ENCODE measurements around the gene CCNYL1.

Gene CCNYL1

DNA sequence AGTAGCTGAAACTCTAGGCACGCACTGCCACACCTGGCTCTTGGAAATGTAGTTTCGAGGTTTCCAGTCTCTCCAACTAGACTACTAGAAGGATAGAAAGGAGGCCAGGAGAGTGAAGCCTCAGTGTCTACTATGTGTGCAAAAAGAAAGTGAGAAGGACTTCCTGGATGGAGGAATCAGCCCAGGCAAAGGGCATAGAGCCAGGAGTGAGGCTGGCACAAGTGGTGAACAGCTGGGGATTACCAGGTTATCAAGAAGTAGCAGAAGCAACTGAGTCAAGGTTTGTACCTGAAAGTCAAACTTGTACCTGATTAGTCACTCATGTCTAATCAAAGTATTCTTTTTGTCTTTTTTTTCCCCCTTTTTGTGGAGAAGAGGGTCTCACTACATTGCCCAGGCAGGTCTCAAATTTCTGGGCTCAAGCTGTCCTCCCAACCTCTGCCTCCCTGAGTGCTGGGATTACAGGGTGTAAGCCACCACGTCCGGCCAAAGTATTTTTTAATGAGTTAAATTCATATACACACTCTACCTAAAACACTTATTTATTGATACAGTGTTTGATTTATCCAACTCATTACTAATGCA is 67.0 kb downstream of the CCNYL1 start:
- H3K27ac ChIP-seq, result no peak overlapping the region

DNA sequence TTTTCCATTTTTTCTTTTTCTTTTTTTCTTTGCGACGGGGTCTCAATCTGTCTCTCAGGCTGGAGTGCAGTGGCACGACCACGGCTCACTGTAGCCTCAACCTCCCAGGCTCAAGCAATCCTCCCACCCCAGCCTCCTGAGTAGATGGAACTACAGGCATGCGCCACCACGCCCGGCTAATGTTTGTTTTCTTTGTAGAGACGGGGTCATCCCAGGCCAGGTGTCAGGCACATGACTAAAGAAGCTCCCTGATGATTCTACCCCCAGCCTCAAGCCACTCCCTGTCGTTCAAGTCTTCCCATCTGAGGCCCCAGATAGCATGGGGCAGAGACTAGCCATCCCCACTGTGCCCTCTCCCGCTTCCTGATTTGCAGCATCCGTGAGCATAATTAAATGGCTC is 68.1 kb downstream of the CCNYL1 start:
- TF ChIP-seq ZFX (IDR thresholded peaks at IDR 0.05), result no peak
- no peak overlapping the region for H3K27ac ChIP-seq

More for the DNA sequence above, 67.0 kb downstream of the CCNYL1 start:
- TF ChIP-seq, protein P1, sequence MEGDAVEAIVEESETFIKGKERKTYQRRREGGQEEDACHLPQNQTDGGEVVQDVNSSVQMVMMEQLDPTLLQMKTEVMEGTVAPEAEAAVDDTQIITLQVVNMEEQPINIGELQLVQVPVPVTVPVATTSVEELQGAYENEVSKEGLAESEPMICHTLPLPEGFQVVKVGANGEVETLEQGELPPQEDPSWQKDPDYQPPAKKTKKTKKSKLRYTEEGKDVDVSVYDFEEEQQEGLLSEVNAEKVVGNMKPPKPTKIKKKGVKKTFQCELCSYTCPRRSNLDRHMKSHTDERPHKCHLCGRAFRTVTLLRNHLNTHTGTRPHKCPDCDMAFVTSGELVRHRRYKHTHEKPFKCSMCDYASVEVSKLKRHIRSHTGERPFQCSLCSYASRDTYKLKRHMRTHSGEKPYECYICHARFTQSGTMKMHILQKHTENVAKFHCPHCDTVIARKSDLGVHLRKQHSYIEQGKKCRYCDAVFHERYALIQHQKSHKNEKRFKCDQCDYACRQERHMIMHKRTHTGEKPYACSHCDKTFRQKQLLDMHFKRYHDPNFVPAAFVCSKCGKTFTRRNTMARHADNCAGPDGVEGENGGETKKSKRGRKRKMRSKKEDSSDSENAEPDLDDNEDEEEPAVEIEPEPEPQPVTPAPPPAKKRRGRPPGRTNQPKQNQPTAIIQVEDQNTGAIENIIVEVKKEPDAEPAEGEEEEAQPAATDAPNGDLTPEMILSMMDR (conservative IDR thresholded peaks at IDR 0.05), result no peak
- TF ChIP-seq ZFX (IDR thresholded peaks at IDR 0.05), result no peak

DNA sequence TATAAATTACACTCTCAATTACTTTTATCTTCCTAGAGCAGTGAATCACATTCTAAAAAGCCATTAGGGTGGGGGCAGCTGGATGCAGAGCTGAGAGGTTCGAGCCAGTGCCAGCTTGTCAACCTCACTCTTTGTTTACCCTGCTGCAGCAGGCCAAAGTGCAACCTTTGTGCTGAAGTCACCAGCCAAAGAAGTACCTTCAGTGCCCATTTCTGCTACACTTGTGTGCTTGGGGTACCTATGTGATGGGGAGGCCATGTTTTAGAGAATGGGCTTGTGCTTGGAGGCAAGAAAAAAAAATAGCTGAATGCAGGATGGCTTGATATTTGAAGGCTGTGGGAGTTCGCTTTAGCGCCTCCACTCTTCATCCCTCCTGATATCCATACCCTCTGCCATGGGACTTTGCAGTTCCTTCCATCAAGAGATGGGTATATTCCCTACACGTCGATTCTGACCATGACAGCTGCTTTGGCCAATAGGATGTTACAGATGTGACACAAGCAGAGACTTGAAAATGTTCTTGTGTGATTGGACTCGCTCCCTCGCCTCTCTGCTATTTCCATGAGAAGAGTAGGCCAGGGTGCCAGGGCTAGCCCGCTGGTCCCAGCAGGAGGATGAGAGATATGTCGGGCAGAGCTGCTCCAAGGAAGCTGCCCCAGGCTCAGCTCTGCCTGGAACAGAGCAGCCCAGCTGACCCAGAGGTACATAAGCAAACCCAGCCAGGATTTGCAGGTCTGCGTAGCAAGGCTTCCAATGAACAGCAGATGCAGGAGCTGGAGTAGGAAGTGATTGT is 71.0 kb downstream of the CCNYL1 start:
- peak overlapping the region; percentile 7; the same call in 1 of the 2 replicates for H3K27ac ChIP-seq
- no peak for TF ChIP-seq ZFX (IDR thresholded peaks at IDR 0.05)
- TF ChIP-seq, protein P1 (conservative IDR thresholded peaks at IDR 0.05), result no peak

DNA sequence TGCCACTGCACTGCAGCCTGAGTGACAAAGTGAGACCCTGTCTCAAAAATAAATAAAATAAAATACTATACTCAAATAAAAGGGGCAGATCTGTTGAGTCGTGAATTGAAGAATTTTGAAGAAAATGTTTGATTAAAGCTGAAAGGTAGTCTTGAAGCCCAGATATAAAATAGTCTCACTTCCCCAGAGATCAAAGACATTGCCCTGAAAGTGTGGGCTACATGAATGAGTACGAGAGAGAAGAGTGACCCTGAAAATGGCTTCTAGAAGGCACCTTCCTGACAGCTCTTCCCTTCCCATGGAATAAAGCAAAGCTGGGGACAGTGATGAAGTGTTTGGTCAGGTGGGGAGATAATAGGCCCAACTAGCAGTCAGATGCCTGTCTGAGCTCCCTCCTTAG is 72.1 kb downstream of the CCNYL1 start:
- H3K27ac ChIP-seq, result no peak overlapping the region

DNA sequence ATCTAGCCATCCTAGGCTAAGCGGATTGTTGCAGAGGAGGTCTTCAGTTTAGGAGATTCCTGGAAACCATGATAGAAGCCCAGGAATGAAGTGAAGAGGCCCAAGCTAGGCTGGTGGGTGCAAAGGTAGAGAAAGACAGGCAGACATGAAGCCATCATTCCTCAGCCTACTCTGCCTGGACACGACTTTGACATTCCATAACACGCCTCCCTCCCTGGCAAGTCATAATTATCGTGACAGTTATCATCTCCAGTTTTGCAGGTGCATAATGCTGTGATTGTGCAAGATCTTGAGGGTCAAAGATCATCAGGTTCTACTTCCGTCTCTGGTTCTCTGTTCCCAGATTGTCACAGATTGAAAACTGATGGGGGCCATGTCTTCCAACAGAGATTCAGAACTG is 73.5 kb downstream of the CCNYL1 start:
- no peak overlapping the region for H3K27ac ChIP-seq
- TF ChIP-seq ZFX (IDR thresholded peaks at IDR 0.05), result no peak
- TF ChIP-seq, protein P1 (conservative IDR thresholded peaks at IDR 0.05), result no peak

More for the DNA sequence above, 72.1 kb downstream of the CCNYL1 start:
- TF ChIP-seq, protein P1 (conservative IDR thresholded peaks at IDR 0.05), result no peak
- no peak for TF ChIP-seq ZFX (IDR thresholded peaks at IDR 0.05)

DNA sequence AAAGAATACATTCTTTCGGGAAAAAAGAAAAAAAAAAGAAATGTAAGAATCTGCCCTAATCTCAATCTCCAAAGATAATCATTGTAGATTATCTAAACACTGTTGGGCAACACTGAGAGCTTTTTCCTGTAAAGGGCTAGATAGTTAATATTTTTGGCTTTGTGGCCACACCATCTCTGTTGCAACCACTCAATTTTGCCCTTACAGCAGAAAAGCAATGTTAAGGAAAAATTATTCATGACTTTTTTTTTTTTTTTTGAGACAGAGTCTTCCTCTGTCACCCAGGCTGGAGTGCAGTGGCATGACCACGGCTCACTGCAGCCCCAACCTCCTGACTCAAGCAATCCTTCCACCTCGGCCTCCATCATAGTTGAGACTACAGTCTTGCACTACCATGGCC is 75.6 kb downstream of the CCNYL1 start:
- TF ChIP-seq, protein P1 (conservative IDR thresholded peaks at IDR 0.05), result no peak
- no peak for TF ChIP-seq ZFX (IDR thresholded peaks at IDR 0.05)
- H3K27ac ChIP-seq, result no peak overlapping the region

DNA sequence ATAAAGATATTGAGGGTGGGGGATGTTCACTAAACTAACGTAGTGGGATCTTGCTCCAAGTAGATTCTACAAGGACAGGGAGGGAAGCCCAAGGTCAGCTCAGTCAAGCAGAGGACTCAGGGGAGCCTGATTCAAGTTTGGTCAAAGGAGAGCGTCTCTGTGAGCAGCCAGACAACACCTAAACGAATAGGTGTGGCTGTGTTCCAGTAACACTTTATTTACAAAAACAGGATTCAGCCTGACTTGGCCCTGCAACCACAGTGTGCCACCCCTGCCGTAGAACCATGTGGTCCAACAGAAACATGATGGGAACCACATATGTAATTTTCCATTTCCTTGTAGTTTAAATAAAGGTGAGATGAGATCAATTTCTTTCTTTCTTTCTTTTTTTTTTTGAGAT is 76.4 kb downstream of the CCNYL1 start:
- TF ChIP-seq ZFX (IDR thresholded peaks at IDR 0.05), result no peak
- TF ChIP-seq, protein P1 (conservative IDR thresholded peaks at IDR 0.05), result no peak
- no peak overlapping the region for H3K27ac ChIP-seq

All from C4-2B (cell line).